NCI-H2196 (cell line): Measurements from ENCODE around the gene FN1.

Experiments used
- DNase-seq: peaks from one replicate; lab custom pipeline; 2025; ENCODE audit not compliant: unreplicated experiment; lab: John Stamatoyannopoulos, UW

FN1 gene

GRCh38 chr2:215442401-215442787, 6.5 kb upstream of the FN1 start:
- DNase-seq: no peak

- no peak for DNase-seq
These were observed 5.9 kb upstream of the FN1 start for GRCh38 chr2:215441560-215442400.

GRCh38 chr2:215439980-215440512, 4.2 kb upstream of the FN1 start:
- no peak for DNase-seq

- no peak for DNase-seq
These were observed 3.5 kb upstream of the FN1 start for GRCh38 chr2:215439404-215439803.

- no peak for DNase-seq
These were observed 1.7 kb upstream of the FN1 start for GRCh38 chr2:215437614-215438013.

- no peak for DNase-seq
These were observed 1.1 kb upstream of the FN1 start for GRCh38 chr2:215436705-215437565.

GRCh38 chr2:215435280-215435869, 493 bp downstream of the FN1 start:
- no peak for DNase-seq

- DNase-seq: no peak
These were observed 1.2 kb downstream of the FN1 start for GRCh38 chr2:215434447-215435279.

- no peak for DNase-seq
These were observed 2.9 kb downstream of the FN1 start for GRCh38 chr2:215432759-215433594.

GRCh38 chr2:215431778-215432758, 3.8 kb downstream of the FN1 start:
- no peak for DNase-seq

- DNase-seq: no peak
These were observed 4.6 kb downstream of the FN1 start for GRCh38 chr2:215431290-215431689.

GRCh38 chr2:215430528-215431187, 5.2 kb downstream of the FN1 start:
- no peak for DNase-seq

GRCh38 chr2:215429424-215429823, 6.4 kb downstream of the FN1 start:
- DNase-seq: no peak

GRCh38 chr2:215428060-215428910, 7.6 kb downstream of the FN1 start:
- no peak for DNase-seq

- no peak for DNase-seq
These were observed 8.3 kb downstream of the FN1 start for GRCh38 chr2:215427585-215427984.

- no peak for DNase-seq
These were observed 10.7 kb downstream of the FN1 start for GRCh38 chr2:215425021-215425782.
